Peyer's patch (tissue), 4 donors: ENCODE data around the gene RRP8.

Experiments used
- CTCF ChIP-seq, 6 experiments: fragments of 450-650 bp in 4 of 6; fragments of 200-600 bp in 2 of 6; sonication (generic) in 1 of 6; IDR thresholded peaks; one replicate each; pipeline ENCODE4 v1.5.1; 2017 to 2019; ENCODE audit warnings: antibody characterized with exemption in 6 of 6, mild to moderate bottlenecking in 3 of 6, moderate library complexity in 1 of 6
- POLR2A ChIP-seq, 2 donors: fragments of 450-650 bp; IDR thresholded peaks; one replicate each; pipeline ENCODE4 v1.5.1; 2017; ENCODE audit warnings: antibody characterized with exemption in 2 of 2, mild to moderate bottlenecking in 2 of 2, moderate library complexity in 2 of 2

DNA sequence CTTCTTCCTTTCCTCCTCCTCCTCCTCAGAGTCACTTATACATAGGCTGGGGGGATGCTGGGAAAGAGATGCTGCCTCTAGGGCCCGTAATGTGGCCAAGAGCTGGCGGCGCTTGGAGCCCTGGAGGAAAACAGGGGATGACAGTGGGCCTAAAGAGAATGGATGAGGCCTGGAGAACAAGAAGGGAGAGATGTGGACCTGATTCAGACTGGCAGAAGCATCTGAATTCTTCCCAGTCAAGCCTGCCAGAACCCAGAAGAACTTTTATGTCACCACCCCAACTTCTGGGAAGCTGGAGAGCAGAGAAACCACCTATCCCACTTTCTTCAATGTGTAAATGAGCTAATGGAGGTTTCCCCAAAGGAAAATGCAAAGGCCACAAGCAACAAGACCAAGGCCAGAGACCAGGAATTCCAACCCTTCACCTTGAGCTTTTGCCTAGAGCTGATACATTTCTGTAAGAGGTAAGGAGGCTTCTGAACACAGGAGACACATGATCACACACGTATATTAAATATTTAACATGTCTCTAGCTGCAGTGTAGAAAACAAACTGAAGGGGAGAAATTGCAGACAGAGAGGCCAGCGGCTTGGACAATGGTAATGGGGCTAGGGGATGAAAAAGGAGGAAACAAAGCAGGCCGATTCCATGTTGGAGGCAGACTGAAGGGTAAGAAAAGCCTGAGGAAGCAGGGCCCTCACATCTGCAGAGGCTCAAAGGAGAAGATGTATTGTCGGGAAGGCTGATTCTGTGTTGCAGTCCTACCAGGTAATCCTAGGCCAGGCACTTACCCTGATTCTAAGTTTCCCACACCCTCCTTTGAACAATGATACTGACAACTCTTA lies 1.1 kb downstream of the RRP8 start:
- no peak for TF ChIP-seq CTCF (IDR thresholded peaks at IDR 0.05)
- TF ChIP-seq POLR2A (IDR thresholded peaks at IDR 0.05), result no peak
